HUES64 (cell line): Measurements from ENCODE around the gene CDH23.

Experiments used
- H3K27ac ChIP-seq: 2 replicates; pipeline ENCODE4 v1.7.0; 2013; ENCODE audit warnings: low read depth, low read length, inconsistent platforms
- H3K27me3 ChIP-seq: 2 replicates; pipeline ENCODE4 v1.6.1; 2013; ENCODE audit warnings: mild to moderate bottlenecking, low read length; ENCODE audit not compliant: insufficient read depth
- H3K36me3 ChIP-seq: 2 replicates; pipeline ENCODE4 v1.6.1; 2013; ENCODE audit warnings: mild to moderate bottlenecking, low read length; ENCODE audit not compliant: insufficient read depth
- H3K4me1 ChIP-seq: 2 replicates; pipeline ENCODE4 v1.6.1; 2013; ENCODE audit warnings: mild to moderate bottlenecking, low read length, moderate library complexity; ENCODE audit not compliant: insufficient read depth
- H3K4me3 ChIP-seq: 2 replicates; pipeline ENCODE4 v1.5.1; 2013; ENCODE audit warnings: mild to moderate bottlenecking, low read length, moderate library complexity
- H3K9ac ChIP-seq: 2 replicates; pipeline ENCODE4 v1.6.1; 2013; ENCODE audit warnings: mild to moderate bottlenecking, low read depth, low read length
- H3K9me3 ChIP-seq: 2 replicates; pipeline ENCODE4 v1.6.1; 2013; ENCODE audit warnings: low read depth, low read length; ENCODE audit not compliant: insufficient read depth
- WGBS: fragments of 150-250, 120-280 bp; methylation state at CpG from one replicate; pipeline ENCODE4 v1.1.7; 2013; ENCODE audit warnings: missing lambda C conversion rate; 5-methylcytosine and 5-hydroxymethylcytosine counted together

CDH23 gene

GRCh38 chr10:71818674-71819260 lies 422.0 kb downstream of the CDH23 start:
- Histone ChIP-seq H3K4me1 (no peaks in the 10 kb centered on the region), H3K27me3 (no peaks in the 10 kb centered on the region), H3K4me3 (no peak overlapping the region), H3K9me3 (no peaks in the 10 kb centered on the region), H3K9ac (no peak overlapping the region), H3K27ac (no peak overlapping the region), H3K36me3 (peaks cover 82% of the 10 kb centered on the region)
- 94% methylated on average over 14 of the region's 14 CpGs for WGBS

GRCh38 chr10:71819441-71819861 lies 422.7 kb downstream of the CDH23 start:
- Histone ChIP-seq H3K36me3 (peaks cover 89% of the 10 kb centered on the region), H3K4me3 (no peak overlapping the region), H3K4me1 (no peaks in the 10 kb centered on the region), H3K9ac (no peak overlapping the region), H3K27ac (no peak overlapping the region), H3K9me3 (no peaks in the 10 kb centered on the region), H3K27me3 (no peaks in the 10 kb centered on the region)
- 91% methylated on average over 18 of the region's 18 CpGs for WGBS

DNA sequence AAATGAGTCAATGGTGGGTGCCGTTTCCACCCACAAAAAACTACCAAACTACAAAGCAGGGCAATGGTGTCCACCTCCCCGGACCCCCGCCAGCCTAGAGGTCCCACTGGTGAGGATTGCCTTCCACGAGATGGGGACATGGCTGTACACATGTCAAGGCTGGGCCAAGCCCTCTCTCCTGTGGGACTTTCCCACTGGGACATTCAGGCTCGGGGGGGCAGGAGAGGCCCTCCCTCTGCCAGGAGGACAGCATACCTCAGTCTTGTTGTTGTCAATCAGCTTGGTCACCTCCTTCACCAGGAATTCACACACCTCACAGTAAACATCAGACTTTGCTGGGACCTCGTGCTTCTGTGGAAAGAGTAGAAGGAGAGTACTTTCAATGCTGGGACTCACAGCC lies 423.3 kb downstream of the CDH23 start:
- H3K27me3 ChIP-seq, result no peaks in the 10 kb centered on the region
- no peaks in the 10 kb centered on the region for H3K9me3 ChIP-seq
- no peaks in the 10 kb centered on the region for H3K4me1 ChIP-seq
- peaks cover 94% of the 10 kb centered on the region for H3K36me3 ChIP-seq
- no peak overlapping the region for H3K4me3 ChIP-seq
- H3K9ac ChIP-seq, result no peak overlapping the region
- 99% methylated on average over 6 of the region's 6 CpGs for WGBS
- H3K27ac ChIP-seq, result no peak overlapping the region

- H3K36me3 ChIP-seq, result peaks cover 100% of the 10 kb centered on the region
- whole genome bisulfite sequencing, result 95% methylated on average over 8 of the region's 8 CpGs
- H3K27me3 ChIP-seq, result no peaks in the 10 kb centered on the region
- H3K4me1 ChIP-seq, result no peaks in the 10 kb centered on the region
- H3K9me3 ChIP-seq, result no peaks in the 10 kb centered on the region
- H3K9ac ChIP-seq, result no peak overlapping the region
- no peak overlapping the region for H3K27ac ChIP-seq
- no peak overlapping the region for H3K4me3 ChIP-seq
Measured at GRCh38 chr10:71820966-71821365, 424.2 kb downstream of the CDH23 start.

DNA sequence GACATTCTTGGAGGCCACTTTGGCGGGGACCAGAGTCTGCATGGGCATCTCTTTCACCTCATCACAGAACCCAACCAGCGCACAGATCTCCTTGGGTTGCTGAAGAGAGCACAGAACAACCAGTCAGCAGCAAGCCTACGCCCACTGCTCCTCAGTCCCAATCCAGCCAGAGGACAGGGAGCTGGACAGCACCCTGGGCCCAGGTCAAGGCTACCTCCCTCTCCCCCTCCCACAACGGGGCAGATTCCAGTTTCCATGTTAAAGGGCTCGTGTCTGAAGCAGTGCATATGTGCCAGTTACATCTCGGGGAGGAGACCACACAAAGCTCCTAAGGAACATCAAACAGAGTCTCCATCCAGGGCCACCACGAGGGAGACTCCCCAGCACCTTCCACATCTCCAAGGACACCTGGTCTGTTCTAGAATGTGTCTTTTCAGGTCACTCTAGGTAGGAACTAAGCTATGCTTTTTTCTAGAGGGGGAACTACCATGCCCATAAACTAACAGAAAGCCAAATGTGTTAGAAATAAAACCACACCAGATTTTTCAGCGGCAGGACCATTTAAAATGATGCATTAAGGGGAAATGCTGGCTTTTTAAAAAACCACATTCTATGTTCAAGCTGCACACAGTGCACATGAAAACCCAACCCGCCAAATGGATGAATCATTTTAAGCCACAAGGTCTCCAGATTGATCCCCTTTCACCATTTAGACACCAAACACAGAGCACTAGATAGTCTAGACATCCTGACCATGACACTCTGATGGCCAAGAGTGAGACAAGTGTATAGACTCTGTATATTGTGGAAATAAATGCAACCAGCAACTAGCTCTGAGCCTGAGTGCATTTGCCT lies 425.4 kb downstream of the CDH23 start:
- WGBS, result 96% methylated on average over 9 of the region's 9 CpGs
- H3K36me3 ChIP-seq, result peaks cover 98% of the 10 kb centered on the region

DNA sequence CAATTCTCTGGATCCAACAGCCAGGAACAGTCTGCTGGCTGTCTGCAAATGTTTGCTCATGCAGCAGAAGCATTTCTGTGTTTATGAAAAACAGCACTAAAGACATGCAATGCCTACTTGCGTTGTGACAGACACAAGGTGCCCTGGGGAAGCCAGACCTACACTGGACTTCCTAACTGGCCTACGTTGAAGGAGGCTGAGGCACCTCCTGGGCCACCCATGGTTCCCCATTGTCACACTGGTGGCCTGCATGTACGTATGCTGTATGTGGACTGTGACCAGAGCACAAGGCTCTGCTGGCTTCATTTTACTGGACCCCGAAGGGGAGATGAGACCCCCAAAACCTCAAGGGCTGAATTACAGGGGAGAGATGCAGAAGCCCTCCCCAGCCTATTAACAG lies 426.6 kb downstream of the CDH23 start:
- peaks cover 97% of the 10 kb centered on the region for H3K36me3 ChIP-seq
- H3K4me3 ChIP-seq, result no peak overlapping the region

More for the DNA sequence above, 425.4 kb downstream of the CDH23 start:
- no peaks in the 10 kb centered on the region for H3K4me1 ChIP-seq
- no peaks in the 10 kb centered on the region for H3K9me3 ChIP-seq
- no peak overlapping the region for H3K4me3 ChIP-seq
- H3K27ac ChIP-seq, result no peak overlapping the region
- no peaks in the 10 kb centered on the region for H3K27me3 ChIP-seq
- H3K9ac ChIP-seq, result no peak overlapping the region

DNA sequence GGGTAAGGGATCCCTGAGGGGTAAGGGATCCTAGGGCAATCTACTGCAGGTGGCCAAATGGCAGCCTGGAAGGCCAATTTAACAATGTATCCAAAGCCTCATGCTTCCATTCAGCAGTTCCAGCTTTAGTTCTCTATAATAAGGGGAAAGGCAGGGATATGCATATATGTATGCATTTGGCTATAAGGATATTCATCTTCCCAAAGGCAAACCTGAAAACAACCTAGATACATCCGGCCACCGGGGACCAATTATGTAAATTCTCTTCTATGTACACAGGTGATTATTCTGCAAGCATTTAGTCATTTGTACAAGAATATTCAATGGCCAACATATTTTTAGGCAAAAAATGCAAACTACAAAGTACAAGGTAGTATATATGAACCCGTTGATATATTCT lies 427.6 kb downstream of the CDH23 start:
- no peak overlapping the region for H3K27ac ChIP-seq
- H3K4me1 ChIP-seq, result no peaks in the 10 kb centered on the region
- no CpG with 5 or more reads among the region's 3 CpGs for WGBS
- no peak overlapping the region for H3K4me3 ChIP-seq
- peaks cover 97% of the 10 kb centered on the region for H3K36me3 ChIP-seq
- no peaks in the 10 kb centered on the region for H3K27me3 ChIP-seq
- no peaks in the 10 kb centered on the region for H3K9me3 ChIP-seq
- H3K9ac ChIP-seq, result no peak overlapping the region; the same call in 1 of the 2 replicates

More for the DNA sequence above, 426.6 kb downstream of the CDH23 start:
- no peaks in the 10 kb centered on the region for H3K27me3 ChIP-seq
- H3K27ac ChIP-seq, result no peak overlapping the region
- H3K9ac ChIP-seq, result no peak overlapping the region; the same call in 1 of the 2 replicates
- H3K9me3 ChIP-seq, result no peaks in the 10 kb centered on the region
- H3K4me1 ChIP-seq, result no peaks in the 10 kb centered on the region
- 98% methylated on average over 4 of the region's 4 CpGs for WGBS

DNA sequence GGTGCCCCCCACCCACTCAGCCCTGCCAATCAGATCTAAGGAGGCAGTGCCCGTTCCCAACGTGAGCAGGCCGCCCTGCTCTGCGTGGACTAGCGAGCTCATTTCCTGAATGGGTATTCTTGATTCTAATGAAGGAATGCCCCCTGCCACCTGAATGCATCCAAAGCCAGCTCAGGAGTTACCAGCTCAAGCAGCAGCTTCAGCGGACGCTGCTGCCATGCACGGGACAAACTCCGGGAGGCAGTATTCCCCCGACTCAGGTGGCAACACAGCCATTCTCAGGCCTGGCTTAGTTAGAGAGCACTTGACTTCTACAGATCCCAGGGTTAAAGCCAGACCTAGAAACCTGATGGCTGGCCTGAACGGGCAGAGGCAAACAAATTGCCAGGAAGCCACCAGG lies 428.5 kb downstream of the CDH23 start:
- no peaks in the 10 kb centered on the region for H3K27me3 ChIP-seq
- H3K27ac ChIP-seq, result no peak overlapping the region
- no peaks in the 10 kb centered on the region for H3K4me1 ChIP-seq
- H3K9ac ChIP-seq, result no peak overlapping the region
- peaks cover 97% of the 10 kb centered on the region for H3K36me3 ChIP-seq
- no peak overlapping the region for H3K4me3 ChIP-seq
- H3K9me3 ChIP-seq, result no peaks in the 10 kb centered on the region
- 89% methylated on average over 11 of the region's 11 CpGs for WGBS

DNA sequence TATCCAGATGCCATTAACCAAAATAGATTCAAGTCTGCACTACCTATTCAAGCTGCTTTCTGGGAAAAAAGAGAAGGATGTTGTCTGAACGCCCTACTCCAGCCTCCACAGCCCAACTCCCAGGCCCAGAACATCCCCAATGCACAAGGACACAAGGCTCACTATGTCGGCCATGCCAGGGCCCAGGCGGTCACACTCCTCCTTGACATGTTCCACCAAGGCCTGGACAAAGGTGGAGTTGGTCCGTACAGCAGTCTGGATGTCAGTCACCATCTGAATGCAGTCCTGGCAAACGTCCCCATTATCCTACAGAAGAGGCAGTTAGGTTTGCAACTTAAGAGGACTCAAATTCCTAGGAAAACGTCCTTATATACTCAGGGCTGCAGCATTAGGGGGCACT lies 431.1 kb downstream of the CDH23 start:
- H3K4me1 ChIP-seq, result no peaks in the 10 kb centered on the region
- no peak overlapping the region for H3K9ac ChIP-seq
- H3K27ac ChIP-seq, result no peak overlapping the region
- H3K4me3 ChIP-seq, result no peak overlapping the region
- no peaks in the 10 kb centered on the region for H3K27me3 ChIP-seq
- no peaks in the 10 kb centered on the region for H3K9me3 ChIP-seq
- WGBS, result 88% methylated on average over 5 of the region's 6 CpGs
- peaks cover 94% of the 10 kb centered on the region for H3K36me3 ChIP-seq

GRCh38 chr10:71828702-71829101 lies 432.0 kb downstream of the CDH23 start:
- 93% methylated on average over 7 of the region's 7 CpGs for WGBS
- Histone ChIP-seq H3K9me3 (no peaks in the 10 kb centered on the region), H3K27ac (no peak overlapping the region), H3K4me3 (no peak overlapping the region), H3K36me3 (peaks cover 93% of the 10 kb centered on the region), H3K9ac (no peak overlapping the region), H3K27me3 (no peaks in the 10 kb centered on the region), H3K4me1 (no peaks in the 10 kb centered on the region)

GRCh38 chr10:71829171-71829570 lies 432.5 kb downstream of the CDH23 start:
- Histone ChIP-seq H3K4me3 (no peak overlapping the region), H3K27me3 (no peaks in the 10 kb centered on the region), H3K9me3 (no peaks in the 10 kb centered on the region), H3K36me3 (peaks cover 93% of the 10 kb centered on the region), H3K9ac (no peak overlapping the region), H3K27ac (no peak overlapping the region), H3K4me1 (no peaks in the 10 kb centered on the region)
- WGBS, result 90% methylated on average over 5 of the region's 5 CpGs
